ENCODE results near the gene CDH23.

GRCh38 chr10:71637305-71637704 lies 240.6 kb downstream of the CDH23 start:
- TF ChIP-seq ARNTL (CRISPR knock-in tag; IDR thresholded peaks at IDR 0.05; ENCODE audit: borderline replicate concordance, low read depth): no peak
- TF ChIP-seq SNAI2 (CRISPR knock-in tag; IDR thresholded peaks at IDR 0.05): no peak
- TF ChIP-seq ZNF8 (CRISPR knock-in tag; IDR thresholded peaks at IDR 0.05): no peak
- no peak for TF ChIP-seq ZFP3 (CRISPR knock-in tag; IDR thresholded peaks at IDR 0.05)
- TF ChIP-seq ZFP30 (CRISPR knock-in tag; IDR thresholded peaks at IDR 0.05): no peak
- TF ChIP-seq PATZ1 (CRISPR knock-in tag; IDR thresholded peaks at IDR 0.05; ENCODE audit: borderline replicate concordance): no peak
- no peak for TF ChIP-seq CREB5 (CRISPR knock-in tag; IDR thresholded peaks at IDR 0.05; ENCODE audit: low read depth)
- no peak for TF ChIP-seq RARB (CRISPR knock-in tag; IDR thresholded peaks at IDR 0.05)
- no peak for TF ChIP-seq TCF4 (CRISPR knock-in tag; IDR thresholded peaks at IDR 0.05; ENCODE audit: borderline replicate concordance)
